ENCODE measurements around the gene SCEL.

GRCh38 chr13:77574096-77574495, 38.6 kb downstream of the SCEL start:
- TF ChIP-seq SUZ12 (IDR thresholded peaks at IDR 0.05) = no peak
- TF ChIP-seq BHLHE40 (IDR thresholded peaks at IDR 0.05; ENCODE audit: borderline replicate concordance) = no peak
- TF ChIP-seq SP1 (IDR thresholded peaks at IDR 0.05) = no peak
- no peak for TF ChIP-seq FOXA1 (IDR thresholded peaks at IDR 0.05)
- no peak for TF ChIP-seq ZNF384 (IDR thresholded peaks at IDR 0.05)
